Gastrocnemius medialis (tissue), 4 donors: ENCODE measurements around the gene FAM32A.

ENCODE experiments used
- POLR2A ChIP-seq, 2 donors: fragments of 450-650 bp; IDR thresholded peaks; one replicate each; pipeline ENCODE4 v1.6.1; 2017; ENCODE audit warnings: antibody characterized with exemption in 2 of 2, mild to moderate bottlenecking in 2 of 2, moderate library complexity in 2 of 2
- TF ChIP-seq, protein P1 (sequence below), 5 experiments: fragments of 450-650 bp in 3 of 5; fragments of 200-600 bp in 2 of 5; sonication (generic) in 2 of 5; IDR thresholded peaks in 4 of 5; conservative IDR thresholded peaks in 1 of 5; 1 replicate in 4 of 5; 2 replicates in 1 of 5; pipeline ENCODE4 v1.5.1; 2016 to 2019; ENCODE audit warnings: antibody characterized with exemption in 5 of 5, mild to moderate bottlenecking in 3 of 5, moderate library complexity in 3 of 5

GRCh38 chr19:16153582-16154336 lies 31.5 kb upstream of the FAM32A start:
- TF ChIP-seq, protein P1, sequence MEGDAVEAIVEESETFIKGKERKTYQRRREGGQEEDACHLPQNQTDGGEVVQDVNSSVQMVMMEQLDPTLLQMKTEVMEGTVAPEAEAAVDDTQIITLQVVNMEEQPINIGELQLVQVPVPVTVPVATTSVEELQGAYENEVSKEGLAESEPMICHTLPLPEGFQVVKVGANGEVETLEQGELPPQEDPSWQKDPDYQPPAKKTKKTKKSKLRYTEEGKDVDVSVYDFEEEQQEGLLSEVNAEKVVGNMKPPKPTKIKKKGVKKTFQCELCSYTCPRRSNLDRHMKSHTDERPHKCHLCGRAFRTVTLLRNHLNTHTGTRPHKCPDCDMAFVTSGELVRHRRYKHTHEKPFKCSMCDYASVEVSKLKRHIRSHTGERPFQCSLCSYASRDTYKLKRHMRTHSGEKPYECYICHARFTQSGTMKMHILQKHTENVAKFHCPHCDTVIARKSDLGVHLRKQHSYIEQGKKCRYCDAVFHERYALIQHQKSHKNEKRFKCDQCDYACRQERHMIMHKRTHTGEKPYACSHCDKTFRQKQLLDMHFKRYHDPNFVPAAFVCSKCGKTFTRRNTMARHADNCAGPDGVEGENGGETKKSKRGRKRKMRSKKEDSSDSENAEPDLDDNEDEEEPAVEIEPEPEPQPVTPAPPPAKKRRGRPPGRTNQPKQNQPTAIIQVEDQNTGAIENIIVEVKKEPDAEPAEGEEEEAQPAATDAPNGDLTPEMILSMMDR (IDR thresholded peaks at IDR 0.05 in 4 of 5, conservative IDR thresholded peaks at IDR 0.05 in 1 of 5) = no peak
- TF ChIP-seq POLR2A (IDR thresholded peaks at IDR 0.05) = no peak
